ENCODE measurements around the gene ATXN1.

Gene ATXN1

GRCh38 chr6:16743664-16744210, 17.5 kb downstream of the ATXN1 start:
- no peak for DNase-seq (ENCODE audit: low spot score)

- DNase-seq (ENCODE audit: low spot score), result no peak
Observed at GRCh38 chr6:16742116-16742515, 19.1 kb downstream of the ATXN1 start.

DNA sequence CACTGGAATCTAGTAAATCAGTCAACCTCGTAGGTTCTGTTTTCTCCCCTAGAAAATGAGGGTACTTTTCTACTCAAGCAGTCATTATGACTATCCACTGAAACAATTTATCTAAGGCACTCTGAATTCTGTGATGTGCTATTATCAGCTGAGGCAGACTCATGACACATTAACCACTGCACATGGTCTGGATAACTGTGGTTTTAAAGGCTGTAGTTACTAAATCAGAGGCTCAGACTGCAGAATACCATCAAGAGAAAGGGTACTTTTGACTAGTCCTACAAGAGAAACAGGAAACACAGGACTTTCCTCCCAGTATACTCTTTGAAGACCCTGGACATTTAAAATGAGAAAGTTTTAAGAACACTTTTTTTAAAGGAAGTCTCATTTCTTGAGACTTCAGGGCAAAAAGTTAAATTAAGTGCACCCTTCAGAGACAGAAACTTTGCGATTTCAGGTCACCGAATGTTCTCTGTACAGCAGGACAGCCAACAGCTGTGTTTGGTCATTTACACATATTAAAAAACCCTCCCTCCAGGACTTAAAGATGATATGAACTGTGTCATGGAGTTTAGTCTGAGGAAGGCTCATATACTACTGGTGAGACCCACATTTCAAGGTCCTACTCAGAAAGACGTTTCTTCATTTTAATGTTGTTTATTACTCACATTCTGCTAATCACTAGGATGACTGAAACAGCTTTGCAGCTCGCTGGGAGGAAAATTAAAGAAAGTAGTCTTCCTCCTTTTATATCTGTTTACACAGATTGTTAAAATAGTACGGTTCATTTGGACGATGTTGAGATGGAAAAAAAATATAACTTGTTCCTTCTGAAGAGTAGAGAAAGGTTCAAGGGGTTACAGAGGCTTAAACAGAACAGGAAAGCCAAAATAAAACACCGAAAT, 19.9 kb downstream of the ATXN1 start:
- no peak for DNase-seq (ENCODE audit: low spot score)

DNA sequence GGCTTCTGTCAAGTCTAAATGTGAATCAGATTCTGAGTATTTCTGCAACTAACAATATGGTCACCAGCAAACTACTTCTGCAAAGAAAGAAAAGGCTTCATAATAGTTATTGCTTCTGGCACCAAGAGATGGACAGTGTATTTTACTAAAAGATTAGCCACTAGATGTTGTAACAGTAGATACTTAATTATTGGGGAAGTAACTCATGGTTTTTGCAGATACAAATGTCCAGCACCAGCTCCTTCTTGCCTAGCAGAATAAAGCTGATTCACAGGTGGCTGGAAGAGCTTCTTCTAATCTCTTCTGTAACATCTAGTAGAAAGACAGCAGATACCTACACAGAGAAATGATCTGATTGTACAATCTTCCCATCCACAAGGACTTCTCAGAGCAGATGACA, 21.2 kb downstream of the ATXN1 start:
- no peak for DNase-seq (ENCODE audit: low spot score)

DNA sequence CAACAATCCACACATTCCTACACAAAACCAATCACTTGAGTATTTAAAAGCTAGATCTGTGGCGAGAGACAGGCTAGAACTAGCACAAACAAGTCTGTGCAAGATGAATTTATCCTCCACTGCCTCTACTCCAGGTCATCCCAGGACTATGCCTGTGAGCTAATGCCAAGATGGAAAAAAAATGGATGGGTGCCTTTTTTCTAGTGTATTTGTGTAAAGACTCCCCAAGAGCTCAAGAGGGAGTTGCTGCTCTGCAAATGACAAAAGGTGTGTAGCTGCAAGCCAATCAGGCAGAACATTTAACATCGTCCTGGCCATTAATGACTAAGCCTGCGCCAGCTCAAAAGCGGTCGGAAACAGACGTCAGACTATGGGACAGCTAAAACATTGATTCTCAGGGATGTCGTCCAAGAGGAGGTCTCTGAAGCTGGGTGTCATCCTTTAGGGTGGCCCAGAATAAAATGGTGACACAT, 21.9 kb downstream of the ATXN1 start:
- DNase-seq (ENCODE audit: low spot score), result peak; percentile 32

GRCh38 chr6:16737925-16738324, 23.3 kb downstream of the ATXN1 start:
- no peak for DNase-seq (ENCODE audit: low spot score)

- DNase-seq (ENCODE audit: low spot score), result no peak
Observed at GRCh38 chr6:16736856-16737775, 24.1 kb downstream of the ATXN1 start.

DNA sequence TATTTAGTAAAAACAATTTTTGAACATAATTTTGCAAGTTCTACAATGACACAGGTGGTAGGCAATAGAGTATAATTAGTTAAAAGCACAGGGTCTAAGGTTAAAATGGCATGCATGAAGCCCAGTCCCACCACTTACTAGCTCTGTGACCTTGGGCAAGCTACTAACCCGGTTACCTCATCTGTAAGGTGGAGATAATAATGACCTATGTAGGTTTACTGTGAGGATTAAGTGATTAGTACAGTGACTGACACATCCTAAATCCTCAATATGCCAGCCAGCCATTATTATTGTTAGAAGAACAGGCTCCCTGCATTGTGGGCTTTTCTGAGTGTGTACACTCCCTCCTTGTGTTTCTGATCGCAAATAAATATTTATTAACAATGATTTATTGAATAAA, 26.2 kb downstream of the ATXN1 start:
- no peak for DNase-seq (ENCODE audit: low spot score)

GRCh38 chr6:16733085-16733484, 28.2 kb downstream of the ATXN1 start:
- DNase-seq (ENCODE audit: low spot score), result no peak

GRCh38 chr6:16731478-16732051, 29.7 kb downstream of the ATXN1 start:
- DNase-seq (ENCODE audit: low spot score), result no peak

DNA sequence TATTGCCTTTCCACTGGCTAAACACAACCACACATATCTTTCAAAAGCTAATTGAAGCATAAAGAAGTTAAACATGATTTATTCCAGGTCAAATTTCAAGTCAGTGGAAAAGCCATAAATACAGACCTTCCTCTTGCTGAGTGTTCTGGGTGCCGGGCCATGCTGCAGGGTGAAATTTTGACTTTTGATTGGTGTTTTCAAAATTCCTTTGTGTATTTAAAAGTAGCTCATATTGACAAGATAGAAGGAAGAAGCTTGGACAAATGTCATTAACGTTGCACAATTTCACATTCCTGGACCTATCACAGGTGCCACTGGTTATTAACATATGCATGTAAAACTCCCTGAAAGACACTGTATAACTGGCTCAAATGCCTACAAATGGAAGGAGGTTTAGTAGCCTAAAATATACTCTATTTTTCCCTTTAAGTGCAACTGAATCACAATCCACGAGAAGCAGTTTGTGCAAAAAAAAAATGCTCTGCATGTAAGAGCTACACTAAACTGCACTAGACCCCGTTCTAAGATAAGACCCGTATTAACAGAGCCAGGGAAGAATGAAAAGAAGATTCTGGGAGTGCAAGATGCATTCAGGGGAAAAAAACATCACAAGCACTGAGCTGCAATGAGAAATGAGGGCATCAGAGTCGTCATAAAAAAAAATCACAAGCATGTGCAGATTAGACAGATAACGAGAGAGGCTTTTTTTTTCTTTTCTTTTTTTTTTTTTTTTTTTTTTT, 30.4 kb downstream of the ATXN1 start:
- DNase-seq (ENCODE audit: low spot score), result no peak

- no peak for DNase-seq (ENCODE audit: low spot score)
Observed at GRCh38 chr6:16729744-16730143, 31.5 kb downstream of the ATXN1 start.

DNA sequence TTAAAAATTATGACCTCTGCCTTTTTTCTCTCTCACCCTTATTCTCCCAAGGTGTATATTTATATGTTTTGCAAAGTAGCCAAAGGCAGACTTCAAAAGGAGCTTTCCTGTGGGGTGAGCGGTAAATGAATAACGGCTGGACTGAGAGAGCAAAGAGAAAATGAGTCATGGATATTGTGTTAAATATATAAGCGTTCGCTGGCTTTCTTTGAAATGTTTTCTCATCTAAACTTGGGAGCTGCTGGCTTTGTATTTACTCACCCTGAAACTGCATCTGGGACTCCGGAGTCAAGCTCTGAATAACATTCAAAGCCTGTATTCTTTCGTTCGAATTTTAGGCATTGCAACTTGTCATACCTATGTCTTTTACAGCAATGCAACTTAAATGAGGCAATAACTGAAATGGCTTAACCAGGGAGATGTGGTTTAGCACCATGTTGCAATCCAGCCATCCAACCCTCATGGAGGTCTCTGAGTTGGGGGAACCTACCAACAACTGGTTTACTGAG, 32.0 kb downstream of the ATXN1 start:
- DNase-seq (ENCODE audit: low spot score), result no peak

DNA sequence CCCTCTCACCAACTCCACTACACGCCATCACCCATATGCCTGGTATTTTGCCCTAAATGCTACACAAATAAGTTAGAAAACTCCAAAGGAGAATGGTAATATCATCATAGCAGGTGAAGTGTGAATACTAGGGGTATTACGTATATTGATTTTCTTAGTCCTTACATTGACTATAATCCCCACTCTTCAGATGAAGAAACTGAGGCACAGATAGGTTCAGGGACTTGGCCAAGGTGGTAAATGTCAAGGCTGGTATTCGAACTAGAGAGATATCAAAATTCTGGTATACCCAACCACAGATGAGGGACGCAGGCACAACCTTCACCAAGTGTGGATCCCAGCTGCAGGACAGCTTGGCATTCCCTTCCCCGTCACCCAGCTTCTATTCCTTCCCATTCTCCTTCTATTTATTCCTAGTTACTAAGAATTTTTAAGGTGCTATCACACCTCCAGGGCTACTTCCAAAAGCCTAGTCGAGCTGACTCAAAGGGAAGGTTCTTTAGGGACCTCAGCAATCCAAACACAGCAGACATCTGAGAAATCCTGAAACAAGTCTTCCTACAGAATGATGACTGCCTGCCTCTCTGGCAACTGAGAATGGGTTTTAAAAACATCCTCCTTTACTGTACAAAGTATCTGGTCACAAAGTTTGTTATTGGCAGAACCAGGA, 32.6 kb downstream of the ATXN1 start:
- DNase-seq (ENCODE audit: low spot score), result no peak

DNA sequence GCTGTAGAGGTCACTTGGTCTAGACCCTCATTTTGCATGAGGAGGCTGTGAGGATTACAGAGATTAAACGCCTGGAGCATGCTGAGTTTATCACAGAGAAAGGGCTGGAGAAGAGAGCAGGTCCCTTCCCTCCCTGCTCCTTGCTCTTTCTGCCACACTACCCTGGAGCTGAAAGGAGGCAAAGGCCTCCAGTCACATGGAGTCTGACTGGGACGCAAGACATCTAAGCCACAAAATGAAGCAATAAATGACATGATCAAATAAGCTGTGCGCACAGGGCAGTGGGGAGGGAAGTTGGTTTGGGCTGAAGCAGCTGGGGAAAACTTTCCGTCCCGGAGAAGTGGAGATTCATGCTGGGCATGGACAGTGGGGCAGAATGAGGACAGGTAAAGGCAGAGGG, 33.3 kb downstream of the ATXN1 start:
- DNase-seq (ENCODE audit: low spot score), result peak; percentile 56

GRCh38 chr6:16725145-16725864, 36.0 kb downstream of the ATXN1 start:
- no peak for DNase-seq (ENCODE audit: low spot score)

- no peak for DNase-seq (ENCODE audit: low spot score)
Observed at GRCh38 chr6:16723826-16724225, 37.4 kb downstream of the ATXN1 start.

DNA sequence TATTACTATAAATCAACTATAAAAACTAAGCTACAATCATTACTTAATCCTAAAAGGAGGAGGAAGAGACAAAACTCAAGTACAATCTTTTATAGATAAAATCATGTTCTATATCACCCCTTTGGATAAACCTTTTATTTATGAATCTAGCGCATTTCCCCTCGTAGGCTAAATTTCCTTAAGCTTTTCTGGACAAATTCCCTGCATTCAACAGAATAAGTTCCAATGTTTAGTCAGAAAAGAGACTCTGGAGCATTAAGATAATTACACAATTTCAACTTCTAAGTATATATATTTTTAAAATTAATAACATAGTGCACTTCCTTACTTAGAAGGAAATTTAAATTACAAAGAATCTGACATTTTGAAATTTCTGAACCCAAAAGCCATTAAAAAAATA, 37.9 kb downstream of the ATXN1 start:
- DNase-seq (ENCODE audit: low spot score), result no peak

DNA sequence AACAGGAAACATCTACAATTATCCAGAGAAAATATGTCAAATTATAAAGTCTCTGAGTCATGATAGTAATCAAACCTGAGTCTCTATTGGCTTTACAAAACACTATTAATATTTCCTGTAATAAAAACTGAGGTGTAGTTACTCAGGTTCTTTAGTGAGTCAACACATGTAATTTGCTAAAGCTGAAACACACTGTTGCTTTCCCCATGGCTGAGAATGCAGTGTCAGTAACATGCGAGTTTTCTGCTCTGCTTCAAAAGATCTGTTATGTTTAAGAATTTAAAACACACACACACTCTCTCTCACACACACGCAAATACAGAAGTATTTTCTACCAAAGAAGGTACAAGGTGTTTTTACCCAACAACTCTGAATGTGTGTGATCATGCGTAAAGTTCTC, 38.6 kb downstream of the ATXN1 start:
- no peak for DNase-seq (ENCODE audit: low spot score)

GRCh38 chr6:16721977-16722376, 39.3 kb downstream of the ATXN1 start:
- DNase-seq (ENCODE audit: low spot score), result no peak

All from Ammon's horn (tissue), 1 donor.